GM12878 (cell line): Measurements from ENCODE around the gene CCNG1.

Experiments used
- NKRF ChIP-seq: fragments of 450-650 bp; conservative IDR thresholded peaks from 2 replicates; pipeline ENCODE4 v1.6.1; 2017; ENCODE audit warnings: mild to moderate bottlenecking, moderate library complexity
- ZNF207 ChIP-seq: fragments of 450-650 bp; IDR thresholded peaks from 2 replicates; pipeline ENCODE4 v1.6.1; 2014; ENCODE audit warnings: antibody characterized with exemption, mild to moderate bottlenecking, borderline replicate concordance

- TF ChIP-seq ZNF207: no peak
- no peak for TF ChIP-seq NKRF
Observed at GRCh38 chr5:163451489-163451888, 14.1 kb downstream of the CCNG1 start.
